GM23338 (cell line): ENCODE measurements around the gene DNAH9. TPM values are rescaled to one million over a fixed set of nuclear protein-coding genes. Genes with fewer than 3 reads are reported as not detected.

ENCODE experiments used
- ATAC-seq: fragments of 200-7000 bp; cut with Tn5 transposase; 3 replicates; pipeline ENCODE4 v1.9.1; 2020
- DNase-seq: peaks from one replicate; pipeline ENCODE4 v3.0.0-alpha.2; 2015; ENCODE audit warnings: low spot score
- H2AFZ ChIP-seq: fragments of 200-600 bp; sonication (generic); 2 replicates; pipeline ENCODE4 v1.8.0; 2016; ENCODE audit warnings: antibody characterized with exemption, mild to moderate bottlenecking, moderate library complexity
- H3F3A ChIP-seq: fragments of 200-600 bp; sonication (generic); replicated peaks from 2 replicates; pipeline ENCODE4 v1.8.0; 2017; ENCODE audit warnings: antibody characterized with exemption, mixed run types, low read depth
- H3K27ac ChIP-seq: fragments of 200-600 bp; sonication (generic); 2 replicates; pipeline ENCODE4 v1.6.1; 2016; ENCODE audit warnings: low read depth
- H3K27me3 ChIP-seq: fragments of 200-600 bp; sonication (generic); 2 replicates; pipeline ENCODE4 v1.8.0; 2016; ENCODE audit warnings: mild to moderate bottlenecking, mixed run types, moderate library complexity; ENCODE audit not compliant: insufficient read depth
- H3K36me3 ChIP-seq: fragments of 200-600 bp; sonication (generic); 2 replicates; pipeline ENCODE4 v1.8.0; 2016; ENCODE audit warnings: mild to moderate bottlenecking; ENCODE audit not compliant: insufficient read depth
- H3K4me1 ChIP-seq: fragments of 200-600 bp; sonication (generic); 2 replicates; pipeline ENCODE4 v1.8.0; 2016; ENCODE audit warnings: mild to moderate bottlenecking, moderate library complexity; ENCODE audit not compliant: insufficient read depth
- H3K4me2 ChIP-seq: fragments of 200-600 bp; sonication (generic); 2 replicates; pipeline ENCODE4 v1.7.1; 2017; ENCODE audit warnings: mixed run types
- H3K4me3 ChIP-seq: fragments of 200-600 bp; sonication (generic); 2 replicates; pipeline ENCODE4 v1.6.1; 2016; ENCODE audit warnings: mixed run types
- H3K79me2 ChIP-seq: fragments of 200-600 bp; sonication (generic); replicated peaks from 2 replicates; pipeline ENCODE4 v1.8.0; 2017; ENCODE audit warnings: mild to moderate bottlenecking; ENCODE audit not compliant: insufficient read depth
- H3K9me2 ChIP-seq: fragments of 200-600 bp; sonication (generic); 2 replicates; pipeline ENCODE4 v1.8.0; 2017; ENCODE audit not compliant: insufficient read depth
- H4K20me1 ChIP-seq: fragments of 200-600 bp; sonication (generic); replicated peaks from 2 replicates; pipeline ENCODE4 v1.8.0; 2017; ENCODE audit warnings: mild to moderate bottlenecking; ENCODE audit not compliant: insufficient read depth
- H3K27ac Mint-ChIP-seq: 2 replicates; pipeline ENCODE4 v1.8.0; 2020; ENCODE audit warnings: inconsistent platforms, mild to moderate bottlenecking, moderate library complexity, mixed read lengths
- H3K27me3 Mint-ChIP-seq: 3 replicates; pipeline ENCODE4 v1.8.0; 2022; ENCODE audit warnings: low read depth, mild to moderate bottlenecking, moderate library complexity, mixed read lengths, inconsistent platforms; ENCODE audit not compliant: insufficient read depth, poor library complexity
- H3K36me3 Mint-ChIP-seq: 3 replicates; pipeline ENCODE4 v1.8.0; 2021; ENCODE audit warnings: low read depth, mild to moderate bottlenecking, inconsistent platforms, moderate library complexity, mixed read lengths
- H3K4me1 Mint-ChIP-seq: 3 replicates; pipeline ENCODE4 v1.8.0; 2020; ENCODE audit warnings: mild to moderate bottlenecking, inconsistent platforms, mixed read lengths
- H3K4me3 Mint-ChIP-seq: 3 replicates; pipeline ENCODE4 v1.8.0; 2021; ENCODE audit warnings: moderate library complexity, mild to moderate bottlenecking, inconsistent platforms, mixed read lengths
- H3K9me3 Mint-ChIP-seq: 3 replicates; pipeline ENCODE4 v1.8.0; 2020; ENCODE audit warnings: moderate library complexity, mild to moderate bottlenecking, inconsistent platforms, mixed read lengths
- CREB1 ChIP-seq: fragments of 250-450 bp; sonication (Bioruptor Pico); IDR thresholded peaks from 2 replicates; pipeline ENCODE4 v1.5.0; 2020; ENCODE audit warnings: low read depth, mild to moderate bottlenecking, moderate library complexity
- CTCF ChIP-seq, 2 experiments: fragments of 200-600 bp in 1 of 2; sonication (generic) in 1 of 2; conservative IDR thresholded peaks; 2 replicates each; pipeline versions ENCODE4 v1.5.1 to v1.6.1; 2016 to 2017; ENCODE audit warnings: antibody characterized with exemption in 2 of 2, low read depth in 2 of 2, mild to moderate bottlenecking in 2 of 2, moderate library complexity in 1 of 2
- ETS1 ChIP-seq: IDR thresholded peaks from 2 replicates; pipeline ENCODE4 v1.6.1; 2016; ENCODE audit warnings: antibody characterized with exemption
- EZH2 ChIP-seq: fragments of 200-600 bp; sonication (generic); IDR thresholded peaks from one replicate; pipeline ENCODE4 v1.8.0; 2017; ENCODE audit warnings: antibody characterized with exemption, mild to moderate bottlenecking, low read depth; ENCODE audit not compliant: unreplicated experiment
- EZH2phosphoT487 ChIP-seq: fragments of 200-600 bp; sonication (generic); IDR thresholded peaks from one replicate; pipeline ENCODE4 v1.8.1; 2018; ENCODE audit warnings: antibody characterized with exemption; ENCODE audit not compliant: unreplicated experiment
- JUNB ChIP-seq: IDR thresholded peaks from one replicate; pipeline ENCODE4 v1.6.1; 2016; ENCODE audit warnings: antibody characterized with exemption; ENCODE audit not compliant: unreplicated experiment
- POLR2AphosphoS5 ChIP-seq: IDR thresholded peaks from 2 replicates; pipeline ENCODE4 v1.6.1; 2016; ENCODE audit warnings: antibody characterized with exemption, low read depth
- STAT1 ChIP-seq: IDR thresholded peaks from one replicate; pipeline ENCODE4 v1.6.1; 2016; ENCODE audit warnings: antibody characterized with exemption; ENCODE audit not compliant: unreplicated experiment
- ZNF114 ChIP-seq: fragments of 250-450 bp; sonication (Bioruptor Pico); IDR thresholded peaks from 2 replicates; pipeline ENCODE4 v1.5.0; 2020; ENCODE audit warnings: mild to moderate bottlenecking, moderate library complexity
- polyA plus RNA-seq: library from polyadenylated mRNA; unstranded; fragments of >200 nt; fragmentation: Nextera tagmentation; extraction: Ambion mirVana; gene quantifications from 2 replicates; pipeline ENCODE4 v1.2.1, GENCODE V29; 2016
- total RNA-seq: library from RNA; depleted of rRNA; stranded (reverse); fragments of >200 nt; shearing (Covaris generic); gene quantifications from 2 replicates; pipeline ENCODE4 v1.2.3, GENCODE V29; 2014
- TF ChIP-seq, protein P1 (sequence below): fragments of 250-450 bp; sonication (Bioruptor Pico); IDR thresholded peaks from 2 replicates; pipeline ENCODE4 v1.5.0; 2020; ENCODE audit warnings: mild to moderate bottlenecking, moderate library complexity

Gene DNAH9
- total and polyA plus RNA-seq, 2 experiments from 2014 or later = not detected

- TF ChIP-seq, protein P1, sequence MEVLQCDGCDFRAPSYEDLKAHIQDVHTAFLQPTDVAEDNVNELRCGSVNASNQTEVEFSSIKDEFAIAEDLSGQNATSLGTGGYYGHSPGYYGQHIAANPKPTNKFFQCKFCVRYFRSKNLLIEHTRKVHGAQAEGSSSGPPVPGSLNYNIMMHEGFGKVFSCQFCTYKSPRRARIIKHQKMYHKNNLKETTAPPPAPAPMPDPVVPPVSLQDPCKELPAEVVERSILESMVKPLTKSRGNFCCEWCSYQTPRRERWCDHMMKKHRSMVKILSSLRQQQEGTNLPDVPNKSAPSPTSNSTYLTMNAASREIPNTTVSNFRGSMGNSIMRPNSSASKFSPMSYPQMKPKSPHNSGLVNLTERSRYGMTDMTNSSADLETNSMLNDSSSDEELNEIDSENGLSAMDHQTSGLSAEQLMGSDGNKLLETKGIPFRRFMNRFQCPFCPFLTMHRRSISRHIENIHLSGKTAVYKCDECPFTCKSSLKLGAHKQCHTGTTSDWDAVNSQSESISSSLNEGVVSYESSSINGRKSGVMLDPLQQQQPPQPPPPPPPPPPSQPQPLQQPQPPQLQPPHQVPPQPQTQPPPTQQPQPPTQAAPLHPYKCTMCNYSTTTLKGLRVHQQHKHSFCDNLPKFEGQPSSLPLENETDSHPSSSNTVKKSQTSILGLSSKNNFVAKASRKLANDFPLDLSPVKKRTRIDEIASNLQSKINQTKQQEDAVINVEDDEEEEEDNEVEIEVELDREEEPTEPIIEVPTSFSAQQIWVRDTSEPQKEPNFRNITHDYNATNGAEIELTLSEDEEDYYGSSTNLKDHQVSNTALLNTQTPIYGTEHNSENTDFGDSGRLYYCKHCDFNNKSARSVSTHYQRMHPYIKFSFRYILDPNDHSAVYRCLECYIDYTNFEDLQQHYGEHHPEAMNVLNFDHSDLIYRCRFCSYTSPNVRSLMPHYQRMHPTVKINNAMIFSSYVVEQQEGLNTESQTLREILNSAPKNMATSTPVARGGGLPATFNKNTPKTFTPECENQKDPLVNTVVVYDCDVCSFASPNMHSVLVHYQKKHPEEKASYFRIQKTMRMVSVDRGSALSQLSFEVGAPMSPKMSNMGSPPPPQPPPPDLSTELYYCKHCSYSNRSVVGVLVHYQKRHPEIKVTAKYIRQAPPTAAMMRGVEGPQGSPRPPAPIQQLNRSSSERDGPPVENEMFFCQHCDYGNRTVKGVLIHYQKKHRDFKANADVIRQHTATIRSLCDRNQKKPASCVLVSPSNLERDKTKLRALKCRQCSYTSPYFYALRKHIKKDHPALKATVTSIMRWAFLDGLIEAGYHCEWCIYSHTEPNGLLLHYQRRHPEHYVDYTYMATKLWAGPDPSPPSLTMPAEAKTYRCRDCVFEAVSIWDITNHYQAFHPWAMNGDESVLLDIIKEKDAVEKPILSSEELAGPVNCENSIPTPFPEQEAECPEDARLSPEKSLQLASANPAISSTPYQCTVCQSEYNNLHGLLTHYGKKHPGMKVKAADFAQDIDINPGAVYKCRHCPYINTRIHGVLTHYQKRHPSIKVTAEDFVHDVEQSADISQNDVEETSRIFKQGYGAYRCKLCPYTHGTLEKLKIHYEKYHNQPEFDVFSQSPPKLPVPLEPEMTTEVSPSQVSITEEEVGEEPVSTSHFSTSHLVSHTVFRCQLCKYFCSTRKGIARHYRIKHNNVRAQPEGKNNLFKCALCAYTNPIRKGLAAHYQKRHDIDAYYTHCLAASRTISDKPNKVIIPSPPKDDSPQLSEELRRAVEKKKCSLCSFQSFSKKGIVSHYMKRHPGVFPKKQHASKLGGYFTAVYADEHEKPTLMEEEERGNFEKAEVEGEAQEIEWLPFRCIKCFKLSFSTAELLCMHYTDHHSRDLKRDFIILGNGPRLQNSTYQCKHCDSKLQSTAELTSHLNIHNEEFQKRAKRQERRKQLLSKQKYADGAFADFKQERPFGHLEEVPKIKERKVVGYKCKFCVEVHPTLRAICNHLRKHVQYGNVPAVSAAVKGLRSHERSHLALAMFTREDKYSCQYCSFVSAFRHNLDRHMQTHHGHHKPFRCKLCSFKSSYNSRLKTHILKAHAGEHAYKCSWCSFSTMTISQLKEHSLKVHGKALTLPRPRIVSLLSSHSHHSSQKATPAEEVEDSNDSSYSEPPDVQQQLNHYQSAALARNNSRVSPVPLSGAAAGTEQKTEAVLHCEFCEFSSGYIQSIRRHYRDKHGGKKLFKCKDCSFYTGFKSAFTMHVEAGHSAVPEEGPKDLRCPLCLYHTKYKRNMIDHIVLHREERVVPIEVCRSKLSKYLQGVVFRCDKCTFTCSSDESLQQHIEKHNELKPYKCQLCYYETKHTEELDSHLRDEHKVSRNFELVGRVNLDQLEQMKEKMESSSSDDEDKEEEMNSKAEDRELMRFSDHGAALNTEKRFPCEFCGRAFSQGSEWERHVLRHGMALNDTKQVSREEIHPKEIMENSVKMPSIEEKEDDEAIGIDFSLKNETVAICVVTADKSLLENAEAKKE = no peak
- TF ChIP-seq ZNF114 (CRISPR knock-in tag) (no peak), STAT1 (no peak)
These were observed 319.1 kb downstream of the DNAH9 start (continued) for GRCh38 chr17:11917415-11917814.

DNA sequence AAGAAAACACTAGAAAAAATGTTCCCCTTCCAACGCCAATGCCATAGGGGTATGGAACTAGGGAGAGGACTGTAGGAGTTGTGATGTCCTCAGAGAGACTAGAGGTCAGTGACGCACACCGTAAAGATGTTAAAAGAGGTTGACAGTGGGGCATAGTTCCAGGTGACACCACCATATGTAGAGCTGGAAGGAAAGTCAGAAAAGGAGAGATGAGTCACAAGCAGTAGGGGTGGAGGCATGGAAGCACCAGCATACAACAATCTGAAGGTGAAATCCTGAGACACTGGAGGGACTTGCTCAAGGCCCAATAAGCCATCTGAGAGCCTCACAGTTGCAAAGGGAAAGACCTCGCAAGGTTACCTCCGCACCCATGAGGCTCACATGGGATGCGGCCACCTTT is 323.0 kb downstream of the DNAH9 start:
- Histone ChIP-seq H3K9me2 (peaks cover 7% of the 10 kb centered on the region), H3K27me3 (no peaks in the 10 kb centered on the region), H3K79me2 (no peaks in the 10 kb centered on the region), H3F3A (no peaks in the 10 kb centered on the region), H3K4me3 (no peak overlapping the region), H2AFZ (no peak overlapping the region), H3K36me3 (no peaks in the 10 kb centered on the region), H4K20me1 (no peaks in the 10 kb centered on the region), H3K4me2 (no peak overlapping the region), H3K4me1 (no peaks in the 10 kb centered on the region), H3K27ac (no peak overlapping the region)
- no peak overlapping the region for H3K4me3 Mint-ChIP-seq
- peaks cover 45% of the 10 kb centered on the region for H3K36me3 Mint-ChIP-seq
- no peak overlapping the region for H3K27ac Mint-ChIP-seq
- H3K9me3 Mint-ChIP-seq = peaks cover 94% of the 10 kb centered on the region
- no peak for ATAC-seq
- H3K27me3 Mint-ChIP-seq = peaks cover 6% of the 10 kb centered on the region
- TF ChIP-seq CTCF (conservative IDR thresholded peaks at IDR 0.05; ENCODE audit: low read depth in 2 of 2) (no peak), ZNF114 (CRISPR knock-in tag) (no peak), EZH2phosphoT487 (no peak), POLR2AphosphoS5 (no peak), ETS1 (no peak), CREB1 (CRISPR knock-in tag) (no peak), JUNB (no peak), EZH2 (no peak)
- no peak for DNase-seq
- H3K4me1 Mint-ChIP-seq = no peaks in the 10 kb centered on the region
